Endodermal cell (in vitro differentiated cells): Measurements from ENCODE around the gene KCND3. TPM values are rescaled to one million over a fixed set of nuclear protein-coding genes. Genes with fewer than 3 reads are reported as not detected.

Experiments used
- DNase-seq: peaks from one replicate; pipeline ENCODE4 v3.0.0-alpha.2; 2017
- H3K27ac ChIP-seq: 2 replicates; pipeline ENCODE4 v1.5.1; 2013; ENCODE audit warnings: mild to moderate bottlenecking, low read depth, low read length, moderate library complexity
- H3K27me3 ChIP-seq: 2 replicates; pipeline ENCODE4 v1.6.1; 2013; ENCODE audit warnings: mild to moderate bottlenecking, low read length, moderate library complexity; ENCODE audit not compliant: insufficient read depth, control insufficient read depth, poor library complexity, severe bottlenecking
- H3K36me3 ChIP-seq: 2 replicates; pipeline ENCODE4 v1.7.0; 2013; ENCODE audit warnings: mild to moderate bottlenecking, low read length, moderate library complexity; ENCODE audit not compliant: control insufficient read depth, insufficient read depth
- H3K4me1 ChIP-seq: one replicate; pipeline ENCODE4 v1.7.0; 2013; ENCODE audit warnings: low read length; ENCODE audit not compliant: control insufficient read depth, insufficient read depth
- H3K4me3 ChIP-seq: 2 replicates; pipeline ENCODE4 v1.5.1; 2013; ENCODE audit warnings: mild to moderate bottlenecking, low read length, moderate library complexity
- H3K9ac ChIP-seq: 2 replicates; pipeline ENCODE4 v1.6.1; 2013; ENCODE audit warnings: mild to moderate bottlenecking, low read length, moderate library complexity; ENCODE audit not compliant: poor library complexity, severe bottlenecking; ENCODE audit errors: extremely low read depth
- H3K9me3 ChIP-seq: 2 replicates; pipeline ENCODE4 v1.6.1; 2013; ENCODE audit warnings: mild to moderate bottlenecking, low read length, moderate library complexity; ENCODE audit not compliant: control insufficient read depth
- H3K27ac Mint-ChIP-seq: 2 replicates; pipeline ENCODE4 v1.8.0; 2020; ENCODE audit warnings: mixed read lengths
- H3K27me3 Mint-ChIP-seq: 2 replicates; pipeline ENCODE4 v1.8.0; 2021; ENCODE audit warnings: mild to moderate bottlenecking, mixed read lengths; ENCODE audit not compliant: insufficient read depth
- H3K36me3 Mint-ChIP-seq: 2 replicates; pipeline ENCODE4 v1.8.0; 2020; ENCODE audit warnings: low read depth, mixed read lengths
- H3K4me1 Mint-ChIP-seq: 2 replicates; pipeline ENCODE4 v1.8.0; 2020; ENCODE audit warnings: mixed read lengths
- H3K4me3 Mint-ChIP-seq: 2 replicates; pipeline ENCODE4 v1.8.0; 2020; ENCODE audit warnings: mild to moderate bottlenecking, moderate library complexity, mixed read lengths
- H3K9me3 Mint-ChIP-seq: 2 replicates; pipeline ENCODE4 v1.8.0; 2020; ENCODE audit warnings: mild to moderate bottlenecking, mixed read lengths
- WGBS, 2 experiments: methylation state at CpG; one replicate each; pipeline versions ENCODE4 v1.1.5 to v1.1.7; 2013; ENCODE audit warnings: missing lambda C conversion rate in 2 of 2, mixed read lengths in 1 of 2; ENCODE audit not compliant: insufficient coverage in 1 of 2, insufficient read length in 1 of 2; 5-methylcytosine and 5-hydroxymethylcytosine counted together
- total RNA-seq, 2 donors: library from RNA; stranded (reverse); fragmentation: NEBNext Ultra II Directional in 1 of 2; extraction: Animal tissue kit (Norgen Biotek cat#: 25700) in 1 of 2; gene quantifications; 2 replicates in 1 of 2; 3 replicates in 1 of 2; pipeline ENCODE4 v1.2.1, GENCODE V29; 2021
- TF ChIP-seq, protein P1 (sequence below): fragments of 200-600 bp; sonication (generic); conservative IDR thresholded peaks from 2 replicates; pipeline ENCODE4 v1.5.0; 2021; ENCODE audit warnings: antibody characterized with exemption, mild to moderate bottlenecking

KCND3 gene
- total RNA-seq, 2 donors from 2014 or later = 0.13 TPM; not detected in 1

GRCh38 chr1:111749628-111750027 lies 239.8 kb downstream of the KCND3 start:
- Histone ChIP-seq H3K27me3 (no peaks in the 10 kb centered on the region), H3K9me3 (no peaks in the 10 kb centered on the region), H3K9ac (no peak overlapping the region), H3K4me1 (peaks cover 5% of the 10 kb centered on the region), H3K27ac (peak overlapping the region; percentile 9), H3K4me3 (no peak overlapping the region), H3K36me3 (no peaks in the 10 kb centered on the region)
- WGBS, 2 experiments = 84 to 87% methylated on average over 3 of the region's 3 CpGs
- no peak for DNase-seq
- peaks cover 3% of the 10 kb centered on the region for H3K4me1 Mint-ChIP-seq
- peaks cover 7% of the 10 kb centered on the region for H3K27me3 Mint-ChIP-seq
- H3K27ac Mint-ChIP-seq = no peak overlapping the region
- H3K9me3 Mint-ChIP-seq = no peaks in the 10 kb centered on the region
- no peaks in the 10 kb centered on the region for H3K36me3 Mint-ChIP-seq
- TF ChIP-seq, protein P1, sequence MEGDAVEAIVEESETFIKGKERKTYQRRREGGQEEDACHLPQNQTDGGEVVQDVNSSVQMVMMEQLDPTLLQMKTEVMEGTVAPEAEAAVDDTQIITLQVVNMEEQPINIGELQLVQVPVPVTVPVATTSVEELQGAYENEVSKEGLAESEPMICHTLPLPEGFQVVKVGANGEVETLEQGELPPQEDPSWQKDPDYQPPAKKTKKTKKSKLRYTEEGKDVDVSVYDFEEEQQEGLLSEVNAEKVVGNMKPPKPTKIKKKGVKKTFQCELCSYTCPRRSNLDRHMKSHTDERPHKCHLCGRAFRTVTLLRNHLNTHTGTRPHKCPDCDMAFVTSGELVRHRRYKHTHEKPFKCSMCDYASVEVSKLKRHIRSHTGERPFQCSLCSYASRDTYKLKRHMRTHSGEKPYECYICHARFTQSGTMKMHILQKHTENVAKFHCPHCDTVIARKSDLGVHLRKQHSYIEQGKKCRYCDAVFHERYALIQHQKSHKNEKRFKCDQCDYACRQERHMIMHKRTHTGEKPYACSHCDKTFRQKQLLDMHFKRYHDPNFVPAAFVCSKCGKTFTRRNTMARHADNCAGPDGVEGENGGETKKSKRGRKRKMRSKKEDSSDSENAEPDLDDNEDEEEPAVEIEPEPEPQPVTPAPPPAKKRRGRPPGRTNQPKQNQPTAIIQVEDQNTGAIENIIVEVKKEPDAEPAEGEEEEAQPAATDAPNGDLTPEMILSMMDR = no peak
- H3K4me3 Mint-ChIP-seq = no peak overlapping the region

- Histone ChIP-seq H3K9ac (no peak overlapping the region), H3K4me1 (peaks cover 5% of the 10 kb centered on the region), H3K27me3 (no peaks in the 10 kb centered on the region), H3K9me3 (no peaks in the 10 kb centered on the region), H3K36me3 (no peaks in the 10 kb centered on the region), H3K4me3 (no peak overlapping the region), H3K27ac (no peak overlapping the region)
- H3K27me3 Mint-ChIP-seq = peaks cover 18% of the 10 kb centered on the region
- peaks cover 2% of the 10 kb centered on the region for H3K4me1 Mint-ChIP-seq
- DNase-seq = no peak
- no peak overlapping the region for H3K4me3 Mint-ChIP-seq
- no peaks in the 10 kb centered on the region for H3K9me3 Mint-ChIP-seq
- TF ChIP-seq, protein P1 = no peak
- H3K36me3 Mint-ChIP-seq = no peaks in the 10 kb centered on the region
- 87 to 91% methylated on average over 4 of the region's 4 CpGs for WGBS, 2 experiments
- no peak overlapping the region for H3K27ac Mint-ChIP-seq
These were observed 241.5 kb downstream of the KCND3 start for GRCh38 chr1:111747947-111748346.

- DNase-seq = peak; percentile 87
- Histone ChIP-seq H3K27ac (no peak overlapping the region), H3K4me3 (no peak overlapping the region), H3K27me3 (peaks cover 4% of the 10 kb centered on the region), H3K36me3 (no peaks in the 10 kb centered on the region), H3K9ac (no peak overlapping the region), H3K4me1 (peaks cover 5% of the 10 kb centered on the region), H3K9me3 (no peaks in the 10 kb centered on the region)
- peaks cover 2% of the 10 kb centered on the region for H3K4me1 Mint-ChIP-seq
- TF ChIP-seq, protein P1 = peak; percentile 83
- H3K9me3 Mint-ChIP-seq = no peaks in the 10 kb centered on the region
- peaks cover 24% of the 10 kb centered on the region for H3K27me3 Mint-ChIP-seq
- no peaks in the 10 kb centered on the region for H3K36me3 Mint-ChIP-seq
- WGBS, 2 experiments = 46 to 47% methylated on average over 3 of the region's 3 CpGs
- H3K27ac Mint-ChIP-seq = no peak overlapping the region
- no peak overlapping the region for H3K4me3 Mint-ChIP-seq
These were observed 242.2 kb downstream of the KCND3 start for GRCh38 chr1:111747282-111747734.
